Activated effector memory CD4-positive, alpha-beta T cell treated with anti-CD3 and anti-CD28 coated beads, Interleukin-2, amount 50 U/mL, for 16 hours (primary cell): ENCODE results near the gene TAF4.

Source experiments
- DNase-seq: peaks from one replicate; pipeline ENCODE4 v3.0.0-alpha.2; 2020

The TAF4 gene

GRCh38 chr20:62020935-62021701, 44.6 kb downstream of the TAF4 start:
- no peak for DNase-seq

GRCh38 chr20:62019881-62020492, 45.7 kb downstream of the TAF4 start:
- DNase-seq = no peak

- DNase-seq = no peak
Measured at GRCh38 chr20:62019144-62019805, 46.4 kb downstream of the TAF4 start.

GRCh38 chr20:62018437-62019143, 47.1 kb downstream of the TAF4 start:
- no peak for DNase-seq

- no peak for DNase-seq
Measured at GRCh38 chr20:62015540-62016288, 50.0 kb downstream of the TAF4 start.

DNA sequence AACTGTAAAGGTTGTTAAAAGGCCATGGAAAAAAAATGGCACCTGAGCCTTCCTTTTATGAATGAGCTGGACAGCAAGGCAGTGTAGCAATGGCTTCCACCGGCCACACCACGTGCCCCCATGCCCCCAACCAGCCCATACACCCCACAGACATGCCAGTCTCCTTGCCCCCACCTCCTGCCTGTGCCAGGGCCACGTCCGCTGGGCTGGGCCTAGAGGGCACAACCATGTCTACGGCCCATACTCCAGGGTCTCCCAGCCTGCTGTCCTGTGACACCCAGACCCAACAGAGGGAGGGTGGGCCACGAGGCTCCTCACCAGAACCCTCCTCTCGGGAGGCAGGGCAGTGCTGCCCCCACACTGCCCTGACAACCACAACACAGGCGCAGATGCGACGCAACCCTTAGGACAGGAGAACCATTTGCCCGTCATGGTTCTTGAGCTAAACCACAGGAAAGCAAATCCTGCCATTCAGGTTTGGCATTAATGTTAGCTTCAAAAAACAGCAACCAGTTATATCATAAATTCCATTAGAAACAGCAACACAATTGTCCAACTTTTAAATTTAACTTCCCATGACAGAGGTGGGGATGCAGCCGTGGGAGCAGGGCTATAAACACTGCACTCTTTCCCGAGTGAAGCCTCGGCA, 50.7 kb downstream of the TAF4 start:
- no peak for DNase-seq

DNA sequence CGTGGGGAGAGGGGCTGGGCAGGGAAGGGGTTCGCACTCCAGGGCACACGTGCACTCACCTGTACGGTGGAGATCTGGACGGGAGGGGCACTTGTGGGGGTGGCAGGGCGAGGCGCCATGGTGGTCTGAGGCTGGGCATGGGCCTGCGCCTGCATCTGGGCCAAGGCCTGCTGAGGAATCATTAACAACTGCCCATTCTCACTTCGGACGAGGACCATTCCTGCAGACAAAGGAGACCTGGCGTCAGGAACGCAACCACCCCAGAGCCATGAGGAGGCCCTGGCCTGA, 51.2 kb downstream of the TAF4 start:
- DNase-seq = no peak

DNA sequence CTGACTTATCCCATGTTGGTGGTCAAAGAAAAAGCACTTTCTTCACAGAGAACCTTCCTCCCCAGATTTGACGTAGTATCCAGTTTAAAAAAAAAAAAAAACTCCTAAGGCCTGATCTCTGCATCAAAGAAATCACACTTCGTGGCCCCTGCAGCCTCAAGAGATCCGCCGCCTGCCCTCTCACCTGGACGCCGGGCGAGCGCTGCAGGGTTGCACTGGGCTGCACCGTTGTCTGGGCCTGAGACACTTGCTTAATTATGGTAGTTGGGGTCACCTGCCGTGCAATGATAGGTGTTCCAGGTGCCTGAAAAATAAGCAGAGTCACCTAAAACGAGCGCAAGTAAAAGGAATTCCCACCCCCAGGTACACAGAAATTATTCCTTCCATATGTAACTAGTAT, 53.0 kb downstream of the TAF4 start:
- no peak for DNase-seq

DNA sequence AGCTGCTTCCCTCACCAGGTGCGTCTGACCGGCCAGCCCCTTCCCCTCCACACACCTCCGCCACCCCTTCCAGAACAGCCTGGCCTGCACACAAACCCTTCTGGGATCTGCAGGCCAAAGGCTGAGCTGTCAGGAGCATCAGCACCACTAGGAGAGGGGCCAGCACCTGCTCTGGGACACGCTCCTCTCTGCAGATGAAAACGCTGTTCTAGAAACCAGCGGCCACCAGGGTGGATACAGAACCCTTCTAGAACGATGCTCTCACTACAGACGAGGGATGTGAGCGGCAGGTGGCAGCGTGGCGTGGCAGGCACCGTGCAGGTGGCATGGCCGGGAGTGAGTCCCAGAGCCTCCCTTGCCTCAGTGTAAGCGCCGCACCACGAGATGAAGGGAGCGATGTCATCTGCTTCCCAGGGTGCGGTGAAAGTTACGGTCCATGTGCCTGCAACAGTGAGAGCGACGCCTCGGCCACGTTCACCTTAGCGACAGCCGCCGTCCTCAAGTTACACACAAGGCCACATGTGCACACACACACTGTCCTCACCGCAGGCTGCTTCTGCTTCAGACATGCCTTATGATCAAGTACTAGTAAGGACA, 53.6 kb downstream of the TAF4 start:
- DNase-seq = no peak

- no peak for DNase-seq
Measured at GRCh38 chr20:62011403-62011790, 54.3 kb downstream of the TAF4 start.

- DNase-seq = peak; percentile 83
Measured at GRCh38 chr20:62010551-62011402, 54.9 kb downstream of the TAF4 start.

DNA sequence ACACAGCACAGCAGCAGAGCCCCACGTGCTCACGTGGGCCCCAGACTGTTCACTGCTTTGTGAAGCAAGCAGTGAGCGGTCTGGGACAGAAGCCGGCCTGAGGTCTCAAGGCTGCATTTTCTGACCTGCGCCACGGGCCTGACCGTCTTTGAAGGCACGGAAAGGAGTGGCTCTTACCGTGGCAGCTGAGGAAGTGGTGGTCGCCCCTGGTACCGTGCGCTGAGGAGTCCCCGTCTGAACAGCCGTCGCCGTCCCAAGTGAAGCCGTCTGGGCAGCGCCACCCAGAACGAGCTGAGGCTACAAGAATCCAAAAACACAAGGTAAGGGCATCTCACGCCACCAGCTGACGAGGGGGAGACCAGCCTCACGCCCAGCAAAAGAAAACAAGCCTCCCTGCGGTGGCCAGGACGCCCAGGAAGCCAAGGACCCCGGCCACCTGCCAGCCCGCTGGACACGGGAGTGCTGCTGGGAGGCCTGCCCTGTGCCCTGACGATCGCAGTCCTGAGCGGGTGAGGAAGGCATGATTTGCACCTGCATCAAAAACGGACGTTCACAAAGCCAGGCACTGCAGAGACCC, 55.7 kb downstream of the TAF4 start:
- no peak for DNase-seq

DNA sequence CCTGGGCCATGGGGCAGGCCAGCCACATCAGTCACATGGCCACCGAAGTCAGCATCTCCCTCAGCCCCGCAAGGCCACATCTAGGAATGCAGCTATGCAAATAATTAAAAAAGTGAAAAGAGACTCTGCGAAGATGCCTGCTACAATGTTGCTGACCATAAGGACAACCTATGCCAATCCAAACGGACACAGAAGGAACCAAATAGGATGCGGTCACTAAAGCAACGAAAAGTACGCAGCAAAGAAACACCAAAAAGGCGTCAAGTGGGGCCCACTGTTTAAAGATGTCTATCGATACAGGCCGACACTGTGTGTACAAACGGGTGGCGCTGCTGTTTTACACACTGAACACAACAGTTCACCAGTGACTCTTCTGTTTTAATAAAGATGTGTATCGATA, 56.4 kb downstream of the TAF4 start:
- DNase-seq = no peak

DNA sequence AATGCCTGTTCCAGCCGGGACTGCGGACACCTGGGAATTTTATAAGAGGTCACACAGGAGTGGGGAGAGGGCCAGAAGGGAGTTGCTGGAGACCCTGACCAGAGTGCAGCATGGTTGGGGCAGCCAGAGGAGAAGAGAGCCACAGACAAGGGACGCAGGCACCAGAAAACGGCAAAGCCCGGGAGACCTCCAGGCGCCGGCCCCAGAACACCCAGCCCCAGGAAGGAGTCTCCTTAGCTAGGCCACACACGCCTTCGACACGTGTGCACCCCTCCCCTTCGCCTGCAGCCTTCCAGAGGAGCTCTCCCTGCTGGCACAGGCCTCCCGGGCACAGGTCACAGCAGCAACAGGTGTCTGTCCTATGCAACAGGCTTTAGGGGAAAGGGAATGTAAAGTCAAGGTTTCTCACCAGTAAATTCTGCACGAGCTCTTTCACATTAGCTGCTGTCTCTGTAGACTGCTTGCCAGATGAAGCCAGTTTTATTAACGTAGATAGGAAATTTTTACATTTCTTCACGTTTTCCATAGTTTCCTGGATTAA, 57.0 kb downstream of the TAF4 start:
- DNase-seq = no peak

DNA sequence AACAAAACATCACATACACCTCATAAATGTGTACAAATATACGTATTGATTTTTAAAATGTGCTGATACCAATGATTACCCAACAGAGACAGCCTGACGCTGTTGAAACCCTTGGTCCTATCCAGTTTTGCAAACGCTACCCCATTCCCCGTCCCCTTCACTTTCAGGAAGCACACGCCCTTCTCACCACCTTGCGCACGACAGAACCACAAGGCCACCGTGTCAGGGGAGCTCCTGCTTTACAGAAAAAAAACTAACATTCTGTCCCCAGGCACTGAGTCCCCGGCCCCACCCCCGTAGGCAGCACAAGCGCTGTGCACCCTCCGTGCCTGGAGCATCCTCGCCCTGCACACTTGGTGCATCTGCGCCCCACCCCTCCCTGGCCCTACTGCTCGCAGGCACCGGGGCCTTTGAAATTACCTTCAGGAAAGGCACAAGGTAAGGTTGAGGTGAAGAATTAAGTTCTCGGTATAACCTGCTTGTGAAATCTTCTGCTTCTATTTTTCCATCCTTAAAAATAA, 58.5 kb downstream of the TAF4 start:
- DNase-seq = no peak

- DNase-seq = no peak
Measured at GRCh38 chr20:62006482-62006881, 59.2 kb downstream of the TAF4 start.

- DNase-seq = no peak
Measured at GRCh38 chr20:62004614-62005013, 61.1 kb downstream of the TAF4 start.

GRCh38 chr20:62003567-62004405, 61.9 kb downstream of the TAF4 start:
- no peak for DNase-seq

- no peak for DNase-seq
Measured at GRCh38 chr20:62002882-62003480, 62.7 kb downstream of the TAF4 start.
